Liver (tissue), 3 donors: ENCODE measurements around the gene LSAMP.

Experiments used
- SP1 ChIP-seq: IDR thresholded peaks from 2 replicates; pipeline ENCODE4 v1.6.1; 2018; ENCODE audit warnings: antibody characterized with exemption, mild to moderate bottlenecking
- TF ChIP-seq, protein P1 (sequence below): fragments of 150-350 bp; IDR thresholded peaks from 2 replicates; pipeline ENCODE4 v1.5.1; 2017; ENCODE audit warnings: improper control_type of control experiment, low read depth, low read length; ENCODE audit not compliant: missing input control
- TF ChIP-seq, protein P2 (sequence below): IDR thresholded peaks from 2 replicates; pipeline ENCODE4 v1.6.1; 2016; ENCODE audit warnings: antibody characterized with exemption
- donor health status: healthy.
- donor health status: healthy.

DNA sequence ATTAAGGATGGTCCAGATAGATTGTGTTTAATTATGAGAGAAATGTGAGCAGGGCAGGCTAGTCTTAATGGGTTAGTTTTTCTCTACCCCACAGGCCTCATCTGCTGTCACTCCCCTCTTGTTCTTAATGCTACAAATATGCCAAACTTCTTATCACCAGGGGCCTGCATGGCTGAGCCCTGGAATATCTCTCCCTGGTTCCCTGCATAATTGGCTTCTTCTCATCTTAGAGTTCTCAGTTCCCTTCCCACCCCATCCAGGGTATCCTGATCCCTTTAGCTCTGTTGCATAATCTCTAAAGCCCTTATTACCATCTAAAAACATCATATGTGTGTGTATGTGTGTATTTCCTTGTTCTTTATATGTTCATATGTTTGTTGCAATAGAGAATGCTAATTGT is 279.6 kb downstream of the LSAMP start:
- TF ChIP-seq, protein P1, sequence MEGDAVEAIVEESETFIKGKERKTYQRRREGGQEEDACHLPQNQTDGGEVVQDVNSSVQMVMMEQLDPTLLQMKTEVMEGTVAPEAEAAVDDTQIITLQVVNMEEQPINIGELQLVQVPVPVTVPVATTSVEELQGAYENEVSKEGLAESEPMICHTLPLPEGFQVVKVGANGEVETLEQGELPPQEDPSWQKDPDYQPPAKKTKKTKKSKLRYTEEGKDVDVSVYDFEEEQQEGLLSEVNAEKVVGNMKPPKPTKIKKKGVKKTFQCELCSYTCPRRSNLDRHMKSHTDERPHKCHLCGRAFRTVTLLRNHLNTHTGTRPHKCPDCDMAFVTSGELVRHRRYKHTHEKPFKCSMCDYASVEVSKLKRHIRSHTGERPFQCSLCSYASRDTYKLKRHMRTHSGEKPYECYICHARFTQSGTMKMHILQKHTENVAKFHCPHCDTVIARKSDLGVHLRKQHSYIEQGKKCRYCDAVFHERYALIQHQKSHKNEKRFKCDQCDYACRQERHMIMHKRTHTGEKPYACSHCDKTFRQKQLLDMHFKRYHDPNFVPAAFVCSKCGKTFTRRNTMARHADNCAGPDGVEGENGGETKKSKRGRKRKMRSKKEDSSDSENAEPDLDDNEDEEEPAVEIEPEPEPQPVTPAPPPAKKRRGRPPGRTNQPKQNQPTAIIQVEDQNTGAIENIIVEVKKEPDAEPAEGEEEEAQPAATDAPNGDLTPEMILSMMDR, result no peak
- no peak for TF ChIP-seq SP1
- TF ChIP-seq, protein P2, sequence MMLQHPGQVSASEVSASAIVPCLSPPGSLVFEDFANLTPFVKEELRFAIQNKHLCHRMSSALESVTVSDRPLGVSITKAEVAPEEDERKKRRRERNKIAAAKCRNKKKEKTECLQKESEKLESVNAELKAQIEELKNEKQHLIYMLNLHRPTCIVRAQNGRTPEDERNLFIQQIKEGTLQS, result no peak
